Vagina (tissue), 2 donors: ENCODE results near the gene TSGA10IP.

ENCODE experiments used
- POLR2A ChIP-seq, 2 donors: fragments of 450-650 bp; IDR thresholded peaks; one replicate each; pipeline ENCODE4 v1.6.1; 2017; ENCODE audit warnings: antibody characterized with exemption in 2 of 2, mild to moderate bottlenecking in 2 of 2, moderate library complexity in 2 of 2
- POLR2AphosphoS5 ChIP-seq, 2 donors: sonication (generic); formaldehyde crosslinking; IDR thresholded peaks; one replicate each; pipeline ENCODE4 v1.9.0; 2017; ENCODE audit warnings: antibody characterized with exemption in 2 of 2, mild to moderate bottlenecking in 2 of 2, low read depth in 1 of 2; ENCODE audit not compliant: insufficient read depth in 1 of 2
- TF ChIP-seq, protein P1 (sequence below), 3 experiments: fragments of 450-650 bp in 2 of 3; fragments of 200-600 bp in 1 of 3; sonication (generic) in 1 of 3; IDR thresholded peaks; one replicate each; pipeline ENCODE4 v1.5.1; 2017 to 2019; ENCODE audit warnings: antibody characterized with exemption in 3 of 3, mild to moderate bottlenecking in 2 of 3, moderate library complexity in 2 of 3

DNA sequence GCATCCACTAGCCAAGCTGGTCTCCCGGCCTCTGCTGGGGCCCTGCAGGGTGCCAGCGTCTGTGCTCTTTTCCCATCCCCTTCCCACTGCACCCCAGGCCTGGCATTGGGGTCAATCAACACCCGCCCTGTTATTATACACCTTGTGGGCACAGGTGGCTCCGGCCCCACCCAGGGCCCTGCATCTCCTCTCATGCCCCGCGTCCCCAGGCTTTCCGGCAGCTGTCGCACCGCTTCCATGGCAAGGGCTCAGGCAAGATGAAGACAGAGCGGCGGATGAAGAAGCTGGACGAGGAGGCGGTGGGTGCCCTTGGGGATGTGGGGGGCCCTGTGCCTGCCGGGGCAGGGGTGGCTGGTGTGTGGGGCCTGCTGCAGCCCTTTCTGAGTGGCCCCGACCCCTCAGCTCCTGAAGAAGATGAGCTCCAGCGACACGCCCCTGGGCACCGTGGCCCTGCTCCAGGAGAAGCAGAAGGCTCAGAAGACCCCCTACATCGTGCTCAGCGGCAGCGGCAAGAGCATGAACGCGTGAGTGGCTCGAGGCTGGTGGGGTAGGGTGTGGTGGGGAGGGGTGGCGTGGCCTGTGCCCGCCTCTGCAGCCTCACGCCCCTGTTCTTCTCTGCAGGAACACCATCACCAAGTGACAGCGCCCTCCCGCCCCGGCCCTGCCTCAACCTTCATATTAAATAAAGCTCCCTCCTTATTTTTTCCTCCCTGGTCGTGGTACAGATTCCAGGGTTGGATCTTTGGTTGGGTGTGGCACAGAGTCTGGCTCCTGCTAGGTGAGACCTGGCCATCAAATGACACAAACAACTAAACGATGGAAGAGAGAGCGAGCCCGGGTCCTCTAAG lies 33.3 kb downstream of the TSGA10IP start:
- no peak for TF ChIP-seq POLR2AphosphoS5 (IDR thresholded peaks at IDR 0.05; ENCODE audit: insufficient read depth in 1 of 2, low read depth in 1 of 2)
- TF ChIP-seq, protein P1, sequence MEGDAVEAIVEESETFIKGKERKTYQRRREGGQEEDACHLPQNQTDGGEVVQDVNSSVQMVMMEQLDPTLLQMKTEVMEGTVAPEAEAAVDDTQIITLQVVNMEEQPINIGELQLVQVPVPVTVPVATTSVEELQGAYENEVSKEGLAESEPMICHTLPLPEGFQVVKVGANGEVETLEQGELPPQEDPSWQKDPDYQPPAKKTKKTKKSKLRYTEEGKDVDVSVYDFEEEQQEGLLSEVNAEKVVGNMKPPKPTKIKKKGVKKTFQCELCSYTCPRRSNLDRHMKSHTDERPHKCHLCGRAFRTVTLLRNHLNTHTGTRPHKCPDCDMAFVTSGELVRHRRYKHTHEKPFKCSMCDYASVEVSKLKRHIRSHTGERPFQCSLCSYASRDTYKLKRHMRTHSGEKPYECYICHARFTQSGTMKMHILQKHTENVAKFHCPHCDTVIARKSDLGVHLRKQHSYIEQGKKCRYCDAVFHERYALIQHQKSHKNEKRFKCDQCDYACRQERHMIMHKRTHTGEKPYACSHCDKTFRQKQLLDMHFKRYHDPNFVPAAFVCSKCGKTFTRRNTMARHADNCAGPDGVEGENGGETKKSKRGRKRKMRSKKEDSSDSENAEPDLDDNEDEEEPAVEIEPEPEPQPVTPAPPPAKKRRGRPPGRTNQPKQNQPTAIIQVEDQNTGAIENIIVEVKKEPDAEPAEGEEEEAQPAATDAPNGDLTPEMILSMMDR (IDR thresholded peaks at IDR 0.05), result no peak
- no peak for TF ChIP-seq POLR2A (IDR thresholded peaks at IDR 0.05)
